SKM-1 treated with dmso at 0.1 percent for 144 hours (cell line): ENCODE data around the gene FGF14.
"Not testable (repeated sequence)": the region's sequence is repeated elsewhere in the genome, so short reads cannot be mapped to it uniquely, and the experiment has no call there.

ENCODE experiments used
- DNase-seq: peaks from one replicate; lab custom pipeline; 2025; ENCODE audit not compliant: unreplicated experiment; lab: John Stamatoyannopoulos, UW

Gene FGF14

DNA sequence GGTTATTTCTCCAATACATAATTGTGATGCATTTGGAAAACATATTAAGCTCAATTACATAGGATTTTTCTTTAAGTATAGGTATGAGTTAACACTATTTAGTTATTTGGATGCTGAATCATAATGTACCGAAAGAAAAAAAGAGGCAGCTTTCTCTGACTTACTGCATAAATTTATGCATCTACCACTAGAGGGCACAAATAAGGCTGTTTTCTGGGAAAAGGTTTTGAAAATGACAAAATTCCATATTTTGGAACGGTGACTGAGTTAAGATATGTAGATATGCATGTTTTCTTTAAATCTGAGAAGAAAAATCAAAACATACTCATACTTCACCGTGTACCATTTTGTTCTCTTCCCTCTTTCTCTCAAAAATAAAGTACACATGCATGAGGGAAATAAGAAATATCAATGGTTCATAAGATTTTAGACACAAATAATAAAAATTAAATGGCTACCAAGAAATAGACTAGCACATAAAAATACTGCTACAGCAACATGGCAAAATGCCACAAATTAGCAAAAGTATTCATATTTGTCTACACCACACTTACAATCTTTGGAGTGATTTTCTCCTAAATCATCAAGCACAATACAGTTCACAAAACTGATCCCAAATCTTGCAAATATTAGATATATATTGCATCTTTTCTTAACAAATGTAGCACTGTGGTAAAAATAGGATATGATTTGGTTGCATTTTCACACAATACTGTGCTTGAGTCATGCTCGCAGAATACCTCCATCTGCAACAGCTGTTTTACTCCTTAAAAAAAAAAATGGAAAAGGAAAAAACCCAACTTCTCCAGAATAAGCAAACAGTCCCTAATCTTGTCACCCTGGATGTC lies 260.0 kb downstream of the FGF14 start:
- peak; percentile 0 for DNase-seq

DNA sequence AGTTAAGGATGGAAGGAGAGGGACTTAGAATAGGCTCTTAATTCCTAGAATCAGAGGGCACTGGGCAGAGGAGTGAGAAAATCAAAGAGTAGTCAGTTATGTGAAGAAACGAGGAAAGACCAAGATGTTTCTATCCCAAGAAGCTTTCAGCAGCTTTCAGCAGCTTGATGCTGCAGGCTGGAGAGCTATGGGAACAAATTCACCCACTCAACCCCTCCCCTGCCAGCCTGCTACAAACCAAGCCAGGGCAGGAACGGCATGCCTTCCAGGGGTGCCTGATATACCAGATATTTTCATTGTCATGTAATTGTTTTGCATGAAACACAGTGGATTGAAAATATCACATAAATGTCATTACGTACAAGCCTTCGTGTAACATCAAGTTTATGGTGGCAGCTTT lies 262.2 kb downstream of the FGF14 start:
- no peak for DNase-seq

DNA sequence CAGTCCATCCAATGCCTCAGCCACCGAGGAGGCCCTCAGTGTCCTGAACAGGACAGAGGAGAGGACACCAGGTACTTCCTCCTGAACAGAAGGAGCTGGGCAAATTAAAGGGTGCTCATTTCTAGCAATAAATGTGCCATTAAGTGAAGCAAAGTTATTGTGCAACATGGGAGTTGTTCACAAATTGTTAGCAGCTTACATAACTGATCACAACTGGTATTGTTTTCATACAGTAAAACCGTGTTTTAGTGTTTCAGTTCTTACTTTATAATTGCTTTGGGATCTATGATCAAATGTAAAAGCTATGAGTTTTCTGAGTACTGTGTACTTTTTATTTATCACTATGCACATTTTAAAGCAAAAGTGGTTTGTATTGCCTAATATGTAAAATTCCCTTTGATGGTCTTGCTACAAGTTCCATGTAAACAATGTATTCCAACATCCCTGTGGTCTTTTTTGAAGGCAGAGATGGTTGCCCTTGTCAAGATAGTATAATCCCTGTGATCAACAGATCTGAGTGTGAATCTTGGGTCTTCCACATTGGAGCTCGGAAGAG lies 263.1 kb downstream of the FGF14 start:
- DNase-seq: no peak

DNA sequence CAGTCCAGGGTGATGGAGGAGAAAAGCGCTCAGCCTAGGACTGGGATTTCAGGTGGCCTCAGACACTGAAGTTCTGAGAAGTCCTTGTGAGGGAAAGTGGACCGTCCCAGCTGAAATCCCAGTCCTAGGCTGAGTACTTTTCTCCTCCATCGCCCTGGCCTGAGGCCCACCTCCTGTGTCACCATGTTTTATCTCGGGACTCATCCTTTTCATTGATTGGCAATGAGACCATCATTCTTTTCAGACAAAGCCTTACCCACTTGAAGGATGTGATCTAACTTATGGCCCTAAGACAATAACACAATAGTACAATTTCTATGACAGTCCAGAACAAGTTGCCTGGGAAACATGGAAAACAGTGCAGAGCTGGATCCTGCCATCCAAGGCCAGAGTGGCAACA lies 263.9 kb downstream of the FGF14 start:
- not testable (repeated sequence) for DNase-seq

DNA sequence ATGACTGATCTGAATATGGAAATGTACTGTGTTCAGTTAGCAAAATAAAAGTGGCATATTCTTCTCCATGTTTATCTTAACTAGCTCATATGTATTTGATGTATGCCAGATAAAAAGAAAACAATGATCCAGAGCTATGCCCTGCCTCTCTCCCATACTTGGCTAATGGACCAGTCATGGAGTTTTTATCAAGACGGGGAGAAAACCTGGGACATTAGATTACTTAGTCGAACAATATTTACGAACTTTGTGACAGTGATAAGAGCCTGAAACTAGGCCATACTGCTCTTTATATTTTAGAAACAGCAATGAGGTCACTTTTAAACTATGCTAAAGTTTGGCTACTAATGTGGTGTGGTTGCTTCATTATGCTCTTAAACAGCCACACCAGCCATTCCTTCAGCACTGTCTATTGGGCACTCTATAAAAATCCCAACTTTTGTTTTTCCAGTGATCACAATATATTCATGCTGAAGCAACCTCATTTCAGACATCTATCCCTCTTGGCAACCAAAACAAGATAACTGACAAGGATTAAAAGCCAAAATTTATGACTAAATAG lies 265.0 kb downstream of the FGF14 start:
- DNase-seq: no peak

DNA sequence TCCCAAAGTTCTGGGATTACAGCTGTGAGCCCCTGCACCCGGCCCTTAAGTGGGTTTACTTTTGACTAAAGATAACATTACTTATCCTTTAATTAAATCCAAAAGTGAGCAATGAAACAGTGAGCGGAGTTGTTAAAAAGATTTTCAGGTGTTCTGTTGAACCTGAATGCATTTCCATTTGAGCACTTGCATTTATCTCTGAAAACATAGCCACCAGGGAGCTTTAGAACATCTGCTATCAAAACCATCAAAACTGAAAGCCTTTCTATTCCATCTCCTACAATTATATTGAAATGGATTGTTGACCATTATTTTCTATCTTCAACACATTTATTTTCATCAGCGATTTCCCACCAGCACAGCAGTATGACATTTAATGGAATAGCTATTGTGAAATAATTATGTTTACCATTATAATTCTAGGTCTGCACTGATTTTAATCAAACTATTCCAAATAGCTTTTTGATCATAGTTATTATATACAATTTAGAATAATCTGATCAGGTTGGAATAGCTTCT lies 269.0 kb downstream of the FGF14 start:
- no peak for DNase-seq

DNA sequence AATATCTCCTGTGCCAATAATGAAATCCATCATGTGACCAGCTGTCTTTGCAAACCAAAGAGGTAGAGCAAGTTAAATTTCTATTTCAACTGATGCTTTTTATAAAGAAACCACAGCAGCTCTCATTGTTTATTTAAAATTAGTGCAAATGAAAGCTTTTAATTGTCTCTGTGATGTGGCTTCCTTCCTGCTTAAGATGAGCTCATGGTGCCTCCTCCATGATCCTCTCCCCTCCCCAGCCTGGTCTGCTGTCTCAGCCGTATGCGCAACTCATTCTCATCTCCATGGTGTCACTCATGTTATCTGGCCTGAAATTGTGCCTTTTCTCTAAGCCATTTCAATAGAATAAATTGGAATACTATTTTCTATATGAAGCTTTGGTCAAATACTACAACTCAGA lies 270.6 kb downstream of the FGF14 start:
- DNase-seq: no peak

DNA sequence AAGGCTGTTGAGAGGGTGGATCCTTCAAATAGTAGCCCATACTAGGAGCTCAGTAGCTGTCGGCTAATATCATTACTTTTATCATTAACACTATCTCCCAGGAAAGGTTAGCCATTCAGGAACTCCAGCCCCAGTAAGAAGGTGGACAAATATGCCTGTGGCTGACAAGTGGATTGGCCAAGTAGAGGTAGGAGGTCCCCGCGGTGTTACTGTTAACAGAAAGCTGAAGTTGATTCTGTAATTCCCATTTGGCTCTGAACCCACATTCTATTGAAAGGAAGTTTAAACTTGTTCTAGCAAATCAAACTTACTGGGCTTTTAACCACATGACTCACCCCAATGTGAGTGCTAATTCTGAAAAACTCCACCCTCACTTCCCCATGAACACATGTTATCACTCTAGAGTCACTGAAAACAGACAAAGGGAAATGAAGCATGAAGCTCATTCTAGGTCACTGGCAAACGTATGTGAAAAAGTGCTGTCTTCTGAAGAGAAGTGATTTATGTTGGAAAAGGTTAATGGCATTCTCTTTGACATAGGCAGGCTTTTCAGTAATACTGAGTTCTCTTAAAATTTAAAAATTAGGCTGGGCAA lies 273.5 kb downstream of the FGF14 start:
- no peak for DNase-seq

DNA sequence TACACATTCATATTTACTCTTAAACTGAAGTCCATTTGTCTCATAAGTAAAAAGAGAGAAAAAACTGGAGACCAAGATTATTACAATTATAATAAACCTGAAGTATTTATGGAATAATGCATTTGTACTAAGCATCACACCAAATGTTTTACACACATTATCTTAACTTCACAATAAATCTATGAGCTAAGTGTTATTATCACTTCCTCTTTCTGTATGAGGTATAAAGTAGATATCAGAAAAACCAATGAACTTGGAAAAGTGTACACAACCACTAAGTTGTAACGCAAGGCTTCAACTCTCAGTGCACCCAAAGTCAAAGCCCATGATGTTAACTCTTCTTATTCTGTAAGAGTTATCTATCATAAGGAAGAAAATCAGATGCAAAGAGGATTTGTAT lies 274.7 kb downstream of the FGF14 start:
- DNase-seq: no peak

DNA sequence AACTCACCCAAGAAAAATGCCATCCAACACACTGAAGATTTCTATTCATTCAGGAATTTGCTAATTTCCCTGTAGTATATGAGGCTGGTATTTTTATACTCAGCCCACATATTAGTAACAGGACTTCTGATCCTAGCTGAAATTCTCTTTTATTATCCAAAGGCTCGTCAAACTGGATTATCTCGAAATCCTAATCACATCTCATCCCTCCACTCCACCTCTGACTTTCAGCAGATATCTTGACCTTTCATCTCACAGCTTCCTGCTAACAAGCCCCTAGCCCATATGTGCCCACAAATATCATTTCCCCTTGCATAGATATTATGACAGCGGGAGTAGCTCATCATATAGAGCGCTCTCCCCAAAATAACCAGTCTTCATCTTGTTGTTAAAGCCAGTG lies 279.7 kb downstream of the FGF14 start:
- no peak for DNase-seq

DNA sequence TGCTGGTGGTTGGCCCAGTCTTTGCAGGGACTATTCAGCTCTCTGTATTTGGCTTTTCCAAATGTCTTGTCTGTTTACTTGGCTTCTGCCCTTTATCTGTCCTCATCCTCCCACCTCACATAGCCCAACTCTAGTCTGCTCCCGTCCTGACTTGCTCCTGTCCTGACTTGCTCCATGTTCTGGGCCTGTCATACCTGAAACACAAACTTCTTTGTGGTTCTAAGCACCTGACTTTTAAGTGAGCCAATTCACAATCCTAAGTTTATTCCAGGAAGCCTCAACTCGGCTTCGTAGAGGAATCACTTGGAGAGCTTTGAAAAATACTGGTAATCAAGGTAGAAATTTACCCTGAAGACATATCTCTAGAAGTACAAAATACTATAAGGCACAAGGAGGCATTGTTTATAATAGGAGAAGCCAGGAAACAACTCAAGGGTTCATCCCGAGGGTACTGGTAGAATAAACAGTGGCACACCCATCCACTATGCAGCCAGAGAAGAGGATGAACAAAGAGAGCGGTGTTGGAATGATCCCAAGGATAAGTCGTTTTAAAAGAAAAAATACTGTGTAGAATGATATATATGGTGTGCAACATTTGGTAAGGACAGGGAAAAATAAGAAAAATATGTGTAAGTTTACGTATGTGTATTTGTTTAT lies 284.5 kb downstream of the FGF14 start:
- no peak for DNase-seq

DNA sequence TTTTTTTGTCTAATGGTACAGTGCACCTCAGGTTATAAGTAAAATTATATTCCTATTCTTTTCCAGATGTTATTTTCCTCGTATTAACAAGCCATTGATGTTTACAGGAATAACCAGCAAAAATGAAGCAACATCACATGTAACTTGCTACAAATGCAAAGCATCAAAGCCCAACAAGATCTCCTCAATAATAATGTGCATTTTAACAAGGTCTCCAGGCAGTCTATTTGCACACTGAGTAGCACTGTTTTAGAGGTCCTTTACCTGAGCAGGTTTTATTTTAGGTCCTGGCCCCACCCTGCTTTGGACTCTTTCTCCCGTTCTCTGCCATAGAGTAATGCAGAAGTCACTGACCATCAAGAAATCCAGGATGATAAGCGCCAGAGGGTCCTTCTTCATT lies 298.4 kb downstream of the FGF14 start:
- no peak for DNase-seq

DNA sequence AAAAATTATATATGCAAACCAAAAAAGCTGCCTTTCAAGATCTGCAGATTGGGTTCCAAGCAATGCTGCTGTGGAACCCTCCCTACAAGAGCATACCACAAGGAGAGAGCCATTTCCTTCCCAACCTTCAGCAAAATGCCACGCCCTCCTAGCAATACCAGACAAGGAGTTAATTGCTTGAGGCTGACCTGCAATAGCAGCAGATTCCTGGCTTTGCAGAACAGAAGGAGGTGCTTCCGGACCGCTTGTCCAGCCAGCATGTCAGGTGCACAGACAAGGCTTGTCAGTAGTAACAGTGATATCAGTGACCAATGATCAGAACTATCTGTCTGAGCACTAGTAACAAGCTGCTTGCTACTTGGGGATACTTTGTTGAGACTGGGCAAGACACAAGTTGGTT lies 301.6 kb downstream of the FGF14 start:
- DNase-seq: no peak

DNA sequence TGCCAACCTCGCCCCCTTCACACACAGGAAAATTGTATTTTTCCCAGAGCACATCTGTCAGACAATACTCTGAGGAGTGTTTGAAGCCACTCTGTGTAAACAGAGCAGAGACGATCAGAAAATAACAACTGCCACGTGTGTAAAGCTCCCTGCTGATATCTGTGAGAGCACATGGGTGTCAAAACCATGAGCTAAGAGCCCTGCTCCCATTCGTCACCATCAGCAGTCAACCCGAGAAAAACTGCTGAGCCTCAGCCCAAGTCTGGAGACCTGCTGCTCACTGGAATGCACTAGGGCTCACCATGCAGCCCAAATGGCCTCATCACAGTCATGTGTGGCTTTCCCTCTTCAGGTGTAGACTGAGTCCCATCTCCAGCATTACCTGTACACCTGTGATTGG lies 304.1 kb downstream of the FGF14 start:
- no peak for DNase-seq

DNA sequence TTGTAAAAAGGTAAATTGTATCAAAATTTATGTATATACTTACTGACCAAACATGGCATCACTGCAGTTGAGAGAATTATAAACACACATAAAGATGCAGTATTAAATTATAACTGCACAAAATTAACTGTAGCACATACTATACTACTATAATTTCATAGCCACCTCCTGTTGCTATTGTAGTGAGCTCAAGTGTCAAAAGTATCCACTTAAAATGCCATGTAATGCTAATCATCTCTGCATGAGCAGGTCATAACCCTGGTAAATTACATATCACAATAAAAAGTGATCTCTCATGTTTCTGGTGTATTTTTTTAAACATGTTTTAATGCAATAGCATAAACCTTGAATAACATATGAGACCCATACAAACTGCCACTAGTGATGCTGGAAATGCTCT lies 308.6 kb downstream of the FGF14 start:
- DNase-seq: not testable (repeated sequence)

DNA sequence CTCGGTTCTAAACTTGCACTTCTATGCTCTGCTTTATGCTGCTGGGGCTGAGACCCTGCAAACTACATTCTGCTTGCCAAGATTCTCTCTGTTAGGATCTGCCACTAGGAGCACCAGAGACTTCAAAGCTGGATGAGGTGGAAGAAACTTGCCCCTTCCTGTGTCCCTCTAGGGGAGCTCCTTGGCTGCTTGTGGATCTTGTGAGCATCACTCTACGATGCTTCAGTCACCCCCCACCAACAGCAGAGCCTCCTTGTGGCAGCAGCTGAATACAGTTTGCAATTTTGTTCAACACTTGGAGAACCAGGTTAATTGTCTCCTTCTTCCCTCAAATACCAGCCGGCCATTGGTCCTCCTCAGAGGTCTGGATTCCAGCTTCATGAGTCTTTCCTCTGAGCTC lies 310.6 kb downstream of the FGF14 start:
- no peak for DNase-seq

DNA sequence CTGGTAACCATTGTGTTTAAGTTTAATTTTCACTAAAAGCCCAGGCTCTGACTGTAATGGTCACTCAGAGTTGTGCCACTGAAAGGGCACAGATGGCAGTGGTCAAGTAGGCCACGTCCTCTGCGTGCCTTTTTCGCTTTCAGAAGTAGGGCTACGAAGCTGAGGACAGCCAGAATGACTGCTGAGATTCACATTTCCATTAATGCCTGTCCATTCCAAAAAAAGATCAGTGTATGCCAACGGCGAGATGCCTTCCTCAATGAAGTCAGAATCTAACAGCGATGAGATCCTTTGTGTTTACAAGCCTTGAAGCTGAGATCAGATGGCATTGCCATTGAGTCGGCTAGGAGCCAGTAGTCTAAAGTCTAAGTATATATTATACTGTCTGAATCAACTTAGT lies 311.3 kb downstream of the FGF14 start:
- DNase-seq: no peak

DNA sequence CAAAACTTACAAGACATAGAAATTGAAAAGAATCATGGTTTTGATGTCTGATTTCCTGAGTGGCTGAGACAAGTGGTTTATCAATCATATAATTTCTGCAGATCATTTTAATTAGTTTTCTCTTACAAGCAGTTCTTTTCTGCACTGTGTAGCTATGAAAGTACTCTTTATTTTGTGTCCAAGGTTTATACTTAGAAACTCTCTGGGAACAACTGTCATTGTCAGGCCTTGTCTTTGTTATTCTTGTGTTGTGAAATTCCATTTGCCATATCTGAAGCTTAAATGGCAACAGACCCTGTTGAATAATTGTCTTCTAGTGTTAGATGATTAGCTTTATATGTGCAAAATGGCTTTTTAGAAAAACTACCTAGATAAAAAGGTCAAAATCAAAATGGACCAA lies 312.1 kb downstream of the FGF14 start:
- no peak for DNase-seq

DNA sequence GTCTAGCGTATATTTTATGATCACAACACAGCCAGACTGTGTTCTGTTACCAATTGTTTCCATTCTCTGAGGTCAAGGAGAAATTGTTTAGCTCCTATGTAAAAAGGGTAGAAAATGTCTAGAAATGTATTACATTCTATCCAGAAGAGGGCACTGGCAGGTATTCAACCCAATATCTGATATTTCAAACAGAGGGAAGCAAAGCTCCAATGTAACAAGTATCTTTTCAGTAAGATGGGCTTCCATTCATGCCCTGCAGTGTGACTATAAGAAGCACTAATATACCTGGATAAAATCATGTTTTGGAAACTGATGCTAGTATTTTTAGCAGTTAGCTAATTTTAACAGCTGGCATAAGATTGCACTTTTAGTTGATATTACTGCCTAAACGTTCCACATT lies 312.7 kb downstream of the FGF14 start:
- no peak for DNase-seq

DNA sequence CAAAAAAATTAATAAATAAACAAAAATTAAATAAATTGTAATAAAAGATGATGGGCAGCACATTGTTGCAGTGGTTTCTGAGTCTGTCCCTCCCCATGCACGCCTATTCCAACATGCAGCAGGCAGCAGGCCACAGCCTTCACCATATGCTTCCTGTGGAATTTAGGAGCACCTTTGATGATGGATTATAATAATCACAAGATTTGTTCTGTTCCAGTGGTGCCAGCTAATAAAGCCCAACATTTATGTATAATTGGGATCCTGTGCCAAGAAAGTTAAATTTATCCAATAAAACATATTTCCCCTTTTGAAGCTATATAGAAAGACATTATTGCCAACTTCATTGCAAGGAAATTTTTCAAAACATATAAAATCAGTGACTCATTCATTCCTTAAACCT lies 328.6 kb downstream of the FGF14 start:
- DNase-seq: no peak

DNA sequence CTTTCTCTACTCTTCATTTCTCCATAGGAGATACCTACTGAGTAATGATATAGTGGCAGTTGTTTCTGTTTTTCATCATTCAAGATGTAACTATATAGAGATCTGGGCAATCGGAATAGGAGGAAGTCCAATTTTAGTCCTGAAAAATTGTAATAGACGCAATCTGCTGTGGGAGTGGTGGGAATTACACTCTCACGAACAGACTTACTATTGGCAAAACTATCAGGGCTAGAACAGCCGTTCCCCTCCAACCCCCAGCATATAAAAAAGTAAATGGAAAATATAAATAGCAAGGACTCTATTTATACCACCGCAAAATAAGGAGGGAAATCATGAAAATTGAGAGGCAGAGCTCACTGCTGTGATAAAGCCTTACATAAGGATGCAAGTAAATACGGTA lies 330.1 kb downstream of the FGF14 start:
- DNase-seq: no peak
